ENCODE data around the gene ALKBH5.

Gene ALKBH5

DNA sequence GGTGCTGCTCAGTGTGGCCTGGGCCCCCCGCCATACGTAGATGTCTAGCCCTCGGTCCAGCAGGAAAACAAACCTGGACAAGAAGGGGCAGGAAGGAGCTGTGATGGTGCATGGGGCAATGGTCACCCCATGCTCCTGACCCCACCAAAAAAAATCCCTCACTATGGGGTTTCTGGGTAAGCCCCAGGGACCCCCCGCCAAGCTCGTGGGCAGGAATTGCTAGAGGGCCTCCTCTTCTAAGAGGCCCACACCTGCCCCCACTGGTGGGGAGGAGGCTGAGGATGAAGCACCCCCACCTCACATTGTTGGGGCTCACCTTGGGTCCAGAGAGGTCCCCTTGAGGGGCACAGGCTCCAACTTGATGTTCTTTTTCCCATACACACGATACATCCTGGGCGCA is 65.2 kb downstream of the ALKBH5 start:
- in situ Hi-C loops (cut with MboI; ENCODE audit: low sequenced_read_pairs, unreplicated experiment), result no loop called here
- TF ChIP-seq, protein P1, sequence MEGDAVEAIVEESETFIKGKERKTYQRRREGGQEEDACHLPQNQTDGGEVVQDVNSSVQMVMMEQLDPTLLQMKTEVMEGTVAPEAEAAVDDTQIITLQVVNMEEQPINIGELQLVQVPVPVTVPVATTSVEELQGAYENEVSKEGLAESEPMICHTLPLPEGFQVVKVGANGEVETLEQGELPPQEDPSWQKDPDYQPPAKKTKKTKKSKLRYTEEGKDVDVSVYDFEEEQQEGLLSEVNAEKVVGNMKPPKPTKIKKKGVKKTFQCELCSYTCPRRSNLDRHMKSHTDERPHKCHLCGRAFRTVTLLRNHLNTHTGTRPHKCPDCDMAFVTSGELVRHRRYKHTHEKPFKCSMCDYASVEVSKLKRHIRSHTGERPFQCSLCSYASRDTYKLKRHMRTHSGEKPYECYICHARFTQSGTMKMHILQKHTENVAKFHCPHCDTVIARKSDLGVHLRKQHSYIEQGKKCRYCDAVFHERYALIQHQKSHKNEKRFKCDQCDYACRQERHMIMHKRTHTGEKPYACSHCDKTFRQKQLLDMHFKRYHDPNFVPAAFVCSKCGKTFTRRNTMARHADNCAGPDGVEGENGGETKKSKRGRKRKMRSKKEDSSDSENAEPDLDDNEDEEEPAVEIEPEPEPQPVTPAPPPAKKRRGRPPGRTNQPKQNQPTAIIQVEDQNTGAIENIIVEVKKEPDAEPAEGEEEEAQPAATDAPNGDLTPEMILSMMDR (IDR thresholded peaks at IDR 0.05; ENCODE audit: borderline replicate concordance, control extremely low read depth, extremely low read depth, insufficient read depth, missing control alignments), result no peak
- DNase-seq (ENCODE audit: low spot score), result no peak

DNA sequence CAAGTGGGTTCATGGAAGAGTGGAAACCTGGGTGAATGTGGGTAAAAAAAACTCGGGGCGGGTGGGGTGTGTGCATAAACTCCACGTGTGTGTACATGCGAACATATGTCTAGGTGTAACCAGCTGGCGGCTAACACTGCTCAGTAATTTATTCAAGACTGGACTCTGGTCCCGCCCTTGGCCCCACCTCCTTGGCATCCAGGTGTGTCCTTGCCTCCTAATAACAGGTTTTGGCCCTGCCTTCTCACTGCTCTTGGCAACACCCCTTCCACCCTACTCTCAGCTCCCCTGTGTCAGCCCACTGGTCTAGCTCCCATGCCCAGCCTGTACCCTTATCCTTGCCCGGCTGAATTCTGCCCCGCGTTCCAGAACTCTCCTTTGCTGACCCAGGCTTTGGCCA is 66.6 kb downstream of the ALKBH5 start:
- TF ChIP-seq, protein P1 (IDR thresholded peaks at IDR 0.05; ENCODE audit: borderline replicate concordance, control extremely low read depth, extremely low read depth, insufficient read depth, missing control alignments), result no peak
- no peak for DNase-seq (ENCODE audit: low spot score)
- in situ Hi-C loops (cut with MboI; ENCODE audit: low sequenced_read_pairs, unreplicated experiment), result no loop called here

DNA sequence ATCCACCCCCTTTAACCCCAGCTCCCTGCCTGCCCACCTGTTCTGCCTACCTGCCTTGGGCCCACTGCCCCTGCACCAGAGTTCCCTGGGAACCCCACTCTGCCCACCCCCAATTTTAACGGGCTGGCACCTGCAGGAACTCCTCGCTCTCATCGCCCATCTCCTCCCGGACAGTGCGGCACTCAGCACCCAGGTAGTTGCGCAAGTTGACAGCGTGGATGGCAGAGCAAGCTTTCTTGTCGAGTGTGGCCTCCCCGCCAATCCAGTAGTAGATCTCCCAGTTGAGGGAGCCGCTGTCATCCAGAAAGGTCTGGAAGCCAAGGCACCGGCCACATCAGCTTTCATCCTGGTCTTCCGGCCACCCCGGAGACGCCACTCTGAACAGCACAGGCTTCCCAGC is 67.1 kb downstream of the ALKBH5 start:
- in situ Hi-C loops (cut with MboI; ENCODE audit: low sequenced_read_pairs, unreplicated experiment), result no loop called here

DNA sequence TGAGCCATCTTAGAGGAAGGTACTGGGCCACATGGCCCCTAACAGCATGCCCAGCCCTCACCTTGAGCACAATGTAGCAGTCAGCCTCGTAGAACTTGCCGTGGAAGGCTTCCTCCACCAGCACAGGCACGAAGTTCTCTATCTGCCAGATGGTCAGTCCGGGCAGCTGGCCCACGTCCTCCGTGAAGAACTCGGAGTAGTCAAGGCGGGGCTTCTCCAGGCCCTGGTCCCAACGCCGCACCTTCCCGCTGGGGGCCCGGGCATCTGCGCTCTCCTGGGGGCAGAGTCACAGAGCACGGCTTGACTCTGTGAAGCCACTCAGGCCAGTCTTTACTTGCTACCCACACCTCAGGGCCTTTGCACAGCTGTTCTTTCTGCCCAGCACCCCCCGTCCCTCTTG is 67.6 kb downstream of the ALKBH5 start:
- in situ Hi-C loops (cut with MboI; ENCODE audit: low sequenced_read_pairs, unreplicated experiment), result no loop called here
- TF ChIP-seq, protein P1 (IDR thresholded peaks at IDR 0.05; ENCODE audit: borderline replicate concordance, control extremely low read depth, extremely low read depth, insufficient read depth, missing control alignments), result no peak
- no peak for DNase-seq (ENCODE audit: low spot score)

More for the DNA sequence above, 67.1 kb downstream of the ALKBH5 start:
- DNase-seq (ENCODE audit: low spot score), result no peak
- TF ChIP-seq, protein P1 (IDR thresholded peaks at IDR 0.05; ENCODE audit: borderline replicate concordance, control extremely low read depth, extremely low read depth, insufficient read depth, missing control alignments), result no peak

DNA sequence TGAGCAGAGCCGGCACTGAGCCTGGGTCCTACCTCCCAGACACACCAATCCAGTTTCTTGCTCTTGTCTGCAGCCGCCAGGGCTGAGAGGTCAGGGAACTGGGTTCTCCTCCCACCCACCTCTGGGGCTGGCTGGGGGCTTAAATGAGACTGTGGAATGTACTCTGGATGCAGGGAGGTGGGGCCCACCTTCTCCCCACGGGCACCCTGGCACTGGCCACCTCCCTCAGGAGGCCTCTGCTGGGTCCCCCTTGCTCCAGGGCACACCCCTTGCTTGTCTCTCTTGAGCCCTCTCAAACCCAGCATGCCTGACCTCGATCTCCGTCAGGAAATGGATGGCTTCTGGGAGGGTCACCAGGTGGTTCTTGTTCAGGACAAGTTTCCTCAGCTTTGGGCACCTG is 68.5 kb downstream of the ALKBH5 start:
- TF ChIP-seq, protein P1 (IDR thresholded peaks at IDR 0.05; ENCODE audit: borderline replicate concordance, control extremely low read depth, extremely low read depth, insufficient read depth, missing control alignments), result no peak
- in situ Hi-C loops (cut with MboI; ENCODE audit: low sequenced_read_pairs, unreplicated experiment), result no loop called here
- no peak for DNase-seq (ENCODE audit: low spot score)

DNA sequence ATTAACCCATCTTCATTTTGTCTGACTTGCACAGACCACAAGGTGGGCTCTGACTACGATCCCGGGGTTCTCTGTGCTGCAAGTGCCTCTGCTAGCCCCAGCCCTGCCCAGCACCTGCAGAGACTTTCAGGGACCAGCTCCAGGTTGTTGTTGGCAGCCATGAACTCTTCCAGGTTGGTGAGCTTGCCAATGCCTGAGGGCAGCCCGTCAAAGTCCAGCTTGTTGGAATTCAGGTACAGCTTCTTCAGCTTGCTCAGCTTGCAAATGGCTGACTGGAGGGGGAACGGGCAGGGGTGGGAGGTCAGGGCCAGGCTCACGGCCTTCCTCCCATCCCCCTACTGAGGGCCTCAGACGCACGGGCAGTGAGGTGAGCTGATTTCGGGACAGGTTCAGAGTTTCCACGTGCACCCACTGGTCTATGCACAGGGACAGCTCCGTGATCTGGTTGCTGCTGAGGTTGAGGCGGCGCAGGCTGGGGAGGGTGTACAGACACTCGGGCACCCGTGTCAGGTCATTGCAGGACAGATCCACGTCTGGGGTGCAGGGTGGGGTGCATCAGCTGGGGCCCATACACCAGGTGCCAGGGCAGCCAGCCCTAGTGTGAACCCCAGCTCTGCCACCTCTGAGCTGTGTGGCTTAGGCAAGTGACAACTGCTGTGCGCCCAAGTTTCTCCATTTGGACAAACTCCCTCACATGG is 69.7 kb downstream of the ALKBH5 start:
- TF ChIP-seq, protein P1 (IDR thresholded peaks at IDR 0.05; ENCODE audit: borderline replicate concordance, control extremely low read depth, extremely low read depth, insufficient read depth, missing control alignments), result no peak
- in situ Hi-C loops (cut with MboI; ENCODE audit: low sequenced_read_pairs, unreplicated experiment), result no loop called here
- DNase-seq (ENCODE audit: low spot score), result no peak

All from GM13976 (cell line).